ENCODE data around the gene TENT5A.

The TENT5A gene

GRCh38 chr6:81770381-81770780 lies 17.9 kb upstream of the TENT5A start:
- FAIRE-seq: no peak

GRCh38 chr6:81769824-81770223 lies 17.3 kb upstream of the TENT5A start:
- FAIRE-seq: no peak

DNA sequence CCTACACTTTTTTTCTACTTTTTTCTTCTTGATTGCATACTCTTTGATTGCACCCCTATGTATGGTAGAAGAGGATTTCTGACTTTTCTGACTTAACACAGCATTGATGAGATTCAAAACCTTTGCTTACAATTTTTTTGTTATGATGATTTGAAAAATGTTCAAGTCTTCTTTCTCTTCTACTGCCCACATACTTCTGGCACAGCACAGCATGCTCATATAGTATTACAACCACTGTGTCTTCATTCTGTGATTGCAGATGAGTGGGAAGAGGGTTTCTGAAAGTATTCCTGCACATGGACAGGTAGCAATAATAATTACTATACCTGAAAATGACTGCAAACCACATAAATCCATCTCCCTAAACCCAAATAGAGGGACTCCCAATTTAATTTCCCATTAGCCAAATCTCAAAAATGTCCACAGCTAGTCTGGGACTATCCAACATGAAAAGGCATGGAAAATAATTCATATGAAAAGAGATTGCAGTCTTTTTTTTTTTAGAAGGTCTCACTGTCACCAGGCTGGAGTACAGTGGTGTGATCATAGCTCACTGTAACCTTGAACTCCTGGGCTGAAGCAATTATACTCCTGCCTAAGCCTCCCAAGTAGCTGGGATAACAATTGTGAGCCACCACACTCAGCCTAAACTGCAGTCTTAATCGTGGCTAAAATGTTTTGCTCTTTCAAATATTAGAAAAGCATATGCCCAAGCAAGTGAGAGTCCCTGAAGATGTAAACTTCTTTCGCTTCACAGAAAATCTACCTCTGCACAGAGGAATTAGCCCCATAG lies 15.9 kb upstream of the TENT5A start:
- FAIRE-seq: no peak

DNA sequence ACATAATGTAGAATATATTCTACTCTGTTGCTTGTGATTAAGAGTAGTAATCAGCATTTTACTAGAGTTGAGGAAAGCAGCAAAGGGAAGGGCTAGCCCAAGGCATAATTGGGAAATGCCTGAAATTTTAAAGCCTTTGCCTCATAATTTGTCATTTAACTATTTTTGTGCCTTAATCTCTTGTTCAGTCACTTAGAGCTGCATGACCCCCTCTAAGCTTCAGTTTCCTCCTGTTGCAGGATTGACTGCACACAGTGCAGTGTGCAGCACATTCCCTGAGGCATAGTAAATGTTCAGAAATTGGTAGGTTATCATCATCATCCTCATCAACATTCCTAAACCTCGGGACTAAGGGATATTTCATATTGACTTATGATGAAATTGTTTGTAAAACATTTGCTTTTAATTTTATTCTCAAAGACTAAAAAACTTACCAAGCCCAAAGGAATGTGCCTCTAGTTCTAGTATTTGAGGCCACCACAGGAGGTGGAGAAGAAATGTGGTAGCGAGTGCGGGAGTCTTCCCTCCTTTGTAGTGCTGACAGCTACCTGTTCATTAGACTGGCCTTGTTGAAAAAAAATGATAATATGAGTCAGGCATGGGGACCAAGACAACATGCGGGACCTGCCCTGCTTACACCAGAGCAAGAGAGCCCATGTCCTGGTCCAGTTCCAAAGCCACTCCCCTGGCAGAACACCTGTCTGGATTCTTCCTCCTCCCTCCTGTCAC lies 14.8 kb upstream of the TENT5A start:
- no peak for FAIRE-seq

- FAIRE-seq: peak; percentile 88
Measured at GRCh38 chr6:81766482-81767069, 14.1 kb upstream of the TENT5A start.

- FAIRE-seq: no peak
Measured at GRCh38 chr6:81764531-81764930, 12.1 kb upstream of the TENT5A start.

DNA sequence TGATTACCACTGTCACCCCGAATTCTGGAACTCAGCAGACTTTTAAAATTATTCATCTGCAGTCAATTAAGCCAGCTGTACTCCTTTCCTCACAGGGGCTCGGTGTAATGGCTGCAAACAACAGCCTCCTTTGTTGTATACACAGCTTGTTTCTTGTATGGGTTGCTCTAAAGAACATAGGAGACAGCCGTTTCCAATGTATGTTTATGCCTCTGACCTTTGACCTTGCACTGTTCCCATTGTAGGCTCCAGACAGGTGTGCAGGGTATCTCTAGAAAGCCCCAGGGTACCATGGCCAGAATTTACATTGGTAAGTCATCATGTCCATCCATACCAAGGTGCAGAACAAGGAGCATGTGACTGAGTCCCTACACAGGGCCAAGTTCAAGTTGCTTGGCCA lies 11.5 kb upstream of the TENT5A start:
- FAIRE-seq: no peak

DNA sequence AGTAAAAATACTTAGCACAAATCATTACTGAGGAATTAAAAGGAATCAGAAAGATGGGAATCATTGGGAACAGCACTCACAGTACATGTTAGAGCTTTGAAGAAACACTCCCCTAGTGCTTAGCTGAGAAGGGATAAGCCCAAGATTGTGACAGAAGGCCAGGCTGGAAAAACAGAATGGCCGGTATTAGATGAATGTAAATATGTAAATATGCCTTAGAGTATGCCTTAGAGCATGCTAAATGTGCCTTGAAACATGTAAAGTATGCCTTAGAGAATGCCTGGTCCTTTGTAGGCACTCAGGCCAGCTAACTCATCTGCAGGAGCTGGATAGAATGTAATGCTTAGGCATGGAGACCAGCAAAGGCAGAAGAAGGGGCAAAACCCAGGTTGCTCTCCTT lies 10.6 kb upstream of the TENT5A start:
- no peak for FAIRE-seq

GRCh38 chr6:81762606-81763005 lies 10.1 kb upstream of the TENT5A start:
- FAIRE-seq: peak; percentile 36

GRCh38 chr6:81762132-81762531 lies 9.7 kb upstream of the TENT5A start:
- FAIRE-seq: no peak

- peak; percentile 80 for FAIRE-seq
Measured at GRCh38 chr6:81761197-81761596, 8.7 kb upstream of the TENT5A start.

DNA sequence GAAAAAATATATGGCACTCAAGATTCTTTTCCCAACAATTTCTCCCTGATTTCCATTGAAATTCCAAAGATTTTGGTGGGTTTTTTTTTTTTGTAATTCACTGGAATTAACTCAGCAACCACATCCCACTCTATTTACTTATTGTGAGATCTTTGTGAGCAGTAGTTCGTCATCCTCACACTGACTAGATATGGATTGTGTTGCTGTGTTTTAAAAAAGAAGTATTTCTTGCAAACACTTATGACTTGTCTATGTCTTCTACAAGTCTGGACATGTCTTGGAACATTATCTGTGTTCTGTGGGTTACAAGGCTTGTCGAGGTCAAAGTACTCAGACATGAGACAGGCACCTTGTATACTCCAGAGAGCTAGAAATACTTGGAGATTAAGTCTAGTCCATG lies 7.3 kb upstream of the TENT5A start:
- no peak for FAIRE-seq

DNA sequence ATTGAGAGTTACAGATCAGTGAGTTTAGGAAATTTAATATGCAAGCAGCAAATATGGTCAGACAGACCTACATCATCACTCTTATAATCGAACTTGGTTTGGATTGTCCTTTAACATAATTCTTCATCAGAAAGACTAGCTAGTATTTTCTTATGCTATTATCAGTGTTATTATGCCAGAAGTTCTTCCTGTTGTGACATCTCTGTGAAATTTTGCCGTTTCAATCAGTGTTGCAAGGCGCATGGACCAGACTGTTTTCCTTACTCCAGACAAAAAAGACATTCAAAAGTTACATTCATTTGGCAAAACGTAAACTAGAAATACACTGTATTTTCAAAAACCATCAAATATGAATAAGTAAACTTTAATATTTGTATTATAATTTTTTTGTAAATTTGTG lies 5.7 kb upstream of the TENT5A start:
- FAIRE-seq: no peak

- no peak for FAIRE-seq
Measured at GRCh38 chr6:81756690-81757089, 4.2 kb upstream of the TENT5A start.

- FAIRE-seq: no peak
Measured at GRCh38 chr6:81755551-81755950, 3.1 kb upstream of the TENT5A start.

DNA sequence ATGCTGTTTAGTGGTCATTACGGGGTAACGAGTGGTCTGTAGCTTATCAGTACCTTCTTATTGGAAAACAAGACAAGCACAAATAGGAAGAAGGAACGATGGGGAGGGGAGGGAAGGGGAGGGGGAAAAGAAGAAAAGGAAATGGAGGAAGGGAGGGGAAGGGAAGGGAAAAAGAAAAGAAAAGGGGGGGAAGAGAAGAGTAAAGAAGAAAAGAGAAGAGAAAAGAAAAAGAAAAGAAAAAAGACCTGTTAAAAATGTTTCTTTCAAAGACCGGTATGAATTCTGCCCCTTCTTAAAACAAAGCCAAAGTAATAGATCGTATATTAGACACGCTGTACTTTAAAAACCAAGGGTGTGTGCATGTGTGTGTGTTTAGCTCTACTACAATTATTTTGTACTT lies 2.4 kb upstream of the TENT5A start:
- no peak for FAIRE-seq

- no peak for FAIRE-seq
Measured at GRCh38 chr6:81753711-81754577, 1.5 kb upstream of the TENT5A start.

DNA sequence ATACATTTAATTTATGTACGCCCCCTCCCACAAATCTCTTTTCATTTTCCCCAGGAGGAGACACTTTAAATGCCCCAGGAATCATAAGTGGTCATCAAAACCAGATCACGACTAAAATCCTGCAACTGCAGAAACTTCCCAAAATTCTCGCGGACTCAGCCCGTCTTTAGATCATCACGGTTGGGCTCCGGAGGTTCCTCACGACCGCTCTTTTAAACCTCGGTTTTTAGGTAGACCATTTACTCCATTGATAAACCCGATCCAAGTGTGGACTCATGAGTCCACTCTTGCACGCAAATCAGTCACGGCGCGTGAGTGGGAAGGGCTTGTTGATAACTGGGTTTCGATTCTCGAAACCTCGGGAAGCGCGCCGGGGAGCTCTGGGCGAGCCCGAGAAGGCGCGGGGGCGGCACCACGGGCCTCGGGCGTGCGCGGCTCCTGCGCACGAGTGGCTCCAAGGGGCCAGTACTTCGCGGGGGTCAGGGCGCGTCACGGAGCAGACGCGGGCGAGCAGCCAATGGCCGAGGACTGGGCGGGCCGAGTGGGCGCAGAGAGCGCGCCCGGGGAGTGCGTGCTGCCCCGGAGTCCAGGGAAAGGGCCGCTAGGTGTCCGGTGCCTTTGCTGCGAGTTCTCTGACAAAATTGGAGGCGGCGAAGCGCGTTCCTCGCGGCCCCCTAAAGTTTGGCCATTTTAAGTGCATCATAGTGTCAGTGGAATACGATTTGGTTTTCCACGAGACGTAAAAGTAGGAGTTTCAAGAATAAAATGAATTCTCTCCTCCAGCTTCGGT lies 635 bp upstream of the TENT5A start:
- FAIRE-seq: no peak

GRCh38 chr6:81751388-81752083 lies 945 bp downstream of the TENT5A start:
- no peak for FAIRE-seq

- peak; percentile 45 for FAIRE-seq
Measured at GRCh38 chr6:81750681-81751387, 1.6 kb downstream of the TENT5A start.

DNA sequence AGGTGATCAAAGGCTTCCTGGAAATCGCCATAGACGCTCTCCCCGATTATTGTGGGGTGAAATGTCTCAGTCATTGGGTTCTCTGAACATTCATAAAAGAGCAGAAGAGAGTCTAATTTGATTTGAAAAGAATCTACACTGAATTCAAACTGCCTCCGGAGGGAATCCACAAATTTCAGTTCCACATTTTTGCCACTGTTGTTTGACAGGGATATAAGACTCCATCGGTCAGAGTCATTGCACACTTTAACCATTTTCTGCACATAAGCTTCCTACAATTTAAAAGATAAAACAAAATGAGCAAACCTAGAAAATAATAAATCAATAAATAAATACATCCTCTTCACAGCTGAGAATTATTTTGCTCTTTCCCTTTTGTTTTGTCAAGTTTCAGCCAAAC lies 2.3 kb downstream of the TENT5A start:
- FAIRE-seq: no peak

All from islet of Langerhans (tissue), 1 donor.